ENCODE measurements around the gene PKNOX2. TPM values are rescaled to one million over a fixed set of nuclear protein-coding genes. Genes with fewer than 3 reads are reported as not detected.
"Not testable (repeated sequence)": the region's sequence is repeated elsewhere in the genome, so short reads cannot be mapped to it uniquely, and the experiment has no call there.

Gene PKNOX2
- total RNA-seq, 1 donor = under 0.01 TPM

GRCh38 chr11:125223161-125223560 lies 58.6 kb downstream of the PKNOX2 start:
- not testable (repeated sequence) for H3K9me3 ChIP-seq (ENCODE audit: low read depth, low read length); H3K4me3 ChIP-seq (ENCODE audit: low read length); H3K4me1 ChIP-seq (ENCODE audit: insufficient read depth, low read length)

GRCh38 chr11:125223901-125224361 lies 59.4 kb downstream of the PKNOX2 start:
- Histone ChIP-seq H3K4me1 (ENCODE audit: insufficient read depth, low read length) (no peaks in the 10 kb centered on the region), H3K4me3 (ENCODE audit: low read length) (no peak overlapping the region), H3K27me3 (ENCODE audit: insufficient read depth, low read length) (no peaks in the 10 kb centered on the region)

More at GRCh38 chr11:125223161-125223560, 58.6 kb downstream of the PKNOX2 start:
- H3K27me3 ChIP-seq (ENCODE audit: insufficient read depth, low read length) = not testable (repeated sequence)

DNA sequence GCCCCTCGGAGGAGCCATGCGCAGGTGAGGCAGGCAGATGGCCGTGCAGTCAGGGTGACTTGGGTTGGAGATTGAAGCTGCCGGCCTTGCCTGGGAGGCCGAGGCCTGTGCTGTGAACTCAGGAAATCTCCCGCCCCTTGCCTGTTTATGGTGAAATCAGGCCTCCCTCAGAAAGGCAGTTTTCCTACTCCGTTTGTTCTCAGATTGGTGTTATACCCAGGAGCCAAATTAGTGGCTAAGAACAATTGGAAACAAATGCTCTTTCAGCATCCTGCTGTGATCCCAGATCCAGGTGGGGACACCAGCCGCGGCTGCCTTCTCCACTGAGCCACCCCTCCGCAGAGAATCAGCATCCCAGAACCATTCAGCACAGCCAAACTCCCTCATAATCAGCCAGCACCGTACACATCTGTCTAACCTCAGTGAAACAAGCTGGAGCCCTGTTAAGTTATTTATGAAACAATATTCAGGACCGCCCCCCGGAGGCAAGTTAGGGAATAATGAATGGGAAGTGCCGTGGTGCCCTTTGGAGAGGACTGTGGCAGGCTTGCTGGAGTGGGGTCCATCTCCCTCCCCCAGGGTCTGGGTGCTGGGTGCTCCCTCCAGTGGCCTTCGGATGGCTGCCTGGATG lies 60.0 kb downstream of the PKNOX2 start:
- H3K9me3 ChIP-seq (ENCODE audit: low read depth, low read length) = no peaks in the 10 kb centered on the region
- no peak overlapping the region for H3K4me3 ChIP-seq (ENCODE audit: low read length)
- H3K4me1 ChIP-seq (ENCODE audit: insufficient read depth, low read length) = no peaks in the 10 kb centered on the region
- H3K27me3 ChIP-seq (ENCODE audit: insufficient read depth, low read length) = no peaks in the 10 kb centered on the region

More at GRCh38 chr11:125223901-125224361, 59.4 kb downstream of the PKNOX2 start:
- no peaks in the 10 kb centered on the region for H3K9me3 ChIP-seq (ENCODE audit: low read depth, low read length)

GRCh38 chr11:125225401-125225800 lies 60.9 kb downstream of the PKNOX2 start:
- Histone ChIP-seq H3K4me3 (ENCODE audit: low read length) (no peak overlapping the region), H3K9me3 (ENCODE audit: low read depth, low read length) (no peaks in the 10 kb centered on the region), H3K27me3 (ENCODE audit: insufficient read depth, low read length) (no peaks in the 10 kb centered on the region), H3K4me1 (ENCODE audit: insufficient read depth, low read length) (no peaks in the 10 kb centered on the region)

DNA sequence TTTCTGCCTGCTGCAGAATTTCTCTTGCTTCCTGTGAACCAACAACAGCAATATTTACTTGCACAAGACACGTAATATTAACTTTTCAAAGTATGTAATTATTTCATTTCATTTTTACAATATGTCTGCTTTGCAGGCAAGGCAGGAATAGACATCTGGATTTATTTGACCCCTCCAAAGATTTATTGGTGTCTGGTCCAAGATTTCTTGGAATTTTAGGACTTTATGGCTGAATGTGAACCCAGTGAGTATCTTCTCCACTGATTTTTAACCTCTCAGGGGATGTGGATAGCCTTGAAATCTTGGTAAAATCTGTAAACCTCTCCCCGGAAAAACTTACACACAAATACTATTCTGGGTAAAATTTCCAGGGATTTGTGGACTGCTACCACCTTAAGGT lies 61.5 kb downstream of the PKNOX2 start:
- Histone ChIP-seq H3K4me1 (ENCODE audit: insufficient read depth, low read length) (no peaks in the 10 kb centered on the region), H3K27me3 (ENCODE audit: insufficient read depth, low read length) (no peaks in the 10 kb centered on the region), H3K9me3 (ENCODE audit: low read depth, low read length) (no peaks in the 10 kb centered on the region), H3K4me3 (ENCODE audit: low read length) (no peak overlapping the region)

- no peaks in the 10 kb centered on the region for H3K9me3 ChIP-seq (ENCODE audit: low read depth, low read length)
- H3K27me3 ChIP-seq (ENCODE audit: insufficient read depth, low read length) = no peaks in the 10 kb centered on the region
- no peak overlapping the region for H3K4me3 ChIP-seq (ENCODE audit: low read length)
- H3K4me1 ChIP-seq (ENCODE audit: insufficient read depth, low read length) = no peaks in the 10 kb centered on the region
Measured at GRCh38 chr11:125226706-125227105, 62.2 kb downstream of the PKNOX2 start.

DNA sequence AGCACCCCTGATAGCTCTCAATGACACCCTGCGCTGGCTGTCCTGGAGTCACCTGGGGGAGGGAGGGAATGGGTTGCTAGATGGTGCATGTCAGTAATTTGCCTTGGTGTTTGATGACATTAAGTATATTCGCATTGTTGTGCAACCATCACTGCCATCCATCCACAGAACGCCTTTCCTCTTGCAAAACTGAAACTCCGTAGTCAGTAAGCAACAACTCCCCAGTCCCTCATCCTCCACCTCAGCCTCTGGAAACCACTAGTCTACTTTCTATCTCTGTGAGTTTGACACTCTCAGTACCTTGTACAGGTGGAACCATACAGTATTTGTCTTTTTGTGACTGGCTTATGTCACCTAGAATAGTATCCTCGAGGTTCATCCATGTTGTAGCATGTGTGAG lies 62.6 kb downstream of the PKNOX2 start:
- no peaks in the 10 kb centered on the region for H3K27me3 ChIP-seq (ENCODE audit: insufficient read depth, low read length)
- no peak overlapping the region for H3K4me3 ChIP-seq (ENCODE audit: low read length)
- no peaks in the 10 kb centered on the region for H3K9me3 ChIP-seq (ENCODE audit: low read depth, low read length)
- H3K4me1 ChIP-seq (ENCODE audit: insufficient read depth, low read length) = no peaks in the 10 kb centered on the region

GRCh38 chr11:125228445-125228844 lies 63.9 kb downstream of the PKNOX2 start:
- Histone ChIP-seq H3K4me1 (ENCODE audit: insufficient read depth, low read length) (no peaks in the 10 kb centered on the region), H3K4me3 (ENCODE audit: low read length) (no peak overlapping the region), H3K27me3 (ENCODE audit: insufficient read depth, low read length) (no peaks in the 10 kb centered on the region), H3K9me3 (ENCODE audit: low read depth, low read length) (no peaks in the 10 kb centered on the region)

DNA sequence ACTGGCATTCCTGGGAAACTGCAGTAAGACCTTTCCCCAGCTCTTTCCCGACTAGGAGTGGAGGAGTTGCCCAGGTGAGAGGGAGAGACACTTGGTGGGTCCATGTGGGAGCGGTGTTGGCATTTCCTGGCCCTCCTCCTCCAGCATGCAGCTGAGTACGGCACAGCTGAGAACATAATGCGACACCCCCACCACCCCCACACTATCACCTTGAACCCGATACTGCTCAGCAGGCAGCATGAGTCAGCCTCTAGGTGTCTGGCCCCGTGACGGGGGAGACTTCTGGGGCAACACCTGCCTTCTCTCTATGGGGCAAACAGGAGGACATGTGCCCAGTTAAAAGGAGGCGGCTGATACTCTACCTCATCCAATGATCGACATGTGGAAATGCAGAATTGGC lies 64.4 kb downstream of the PKNOX2 start:
- Histone ChIP-seq H3K9me3 (ENCODE audit: low read depth, low read length) (no peaks in the 10 kb centered on the region), H3K4me1 (ENCODE audit: insufficient read depth, low read length) (no peaks in the 10 kb centered on the region), H3K27me3 (ENCODE audit: insufficient read depth, low read length) (no peaks in the 10 kb centered on the region), H3K4me3 (ENCODE audit: low read length) (no peak overlapping the region)

DNA sequence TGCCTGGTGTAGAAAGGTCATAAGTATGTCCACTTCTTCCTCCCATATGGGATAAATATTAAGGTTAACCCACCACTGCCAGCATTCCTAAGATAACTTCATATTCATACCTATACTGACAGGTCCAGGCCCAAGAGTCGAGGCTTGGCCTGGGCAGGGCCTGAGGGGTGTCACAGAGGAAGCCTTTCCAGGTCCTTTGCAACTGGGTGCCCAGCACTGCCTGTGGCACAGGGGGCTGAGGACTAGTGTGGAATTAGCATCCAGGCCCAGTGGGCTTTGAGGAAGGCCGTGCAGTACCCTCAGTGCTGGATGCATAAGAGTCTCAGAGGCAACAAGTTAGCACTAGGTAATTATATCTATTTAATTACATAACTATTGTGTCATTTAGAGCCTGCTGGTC lies 65.4 kb downstream of the PKNOX2 start:
- H3K9me3 ChIP-seq (ENCODE audit: low read depth, low read length) = no peaks in the 10 kb centered on the region
- no peak overlapping the region for H3K4me3 ChIP-seq (ENCODE audit: low read length)
- no peaks in the 10 kb centered on the region for H3K4me1 ChIP-seq (ENCODE audit: insufficient read depth, low read length)
- H3K27me3 ChIP-seq (ENCODE audit: insufficient read depth, low read length) = no peaks in the 10 kb centered on the region

DNA sequence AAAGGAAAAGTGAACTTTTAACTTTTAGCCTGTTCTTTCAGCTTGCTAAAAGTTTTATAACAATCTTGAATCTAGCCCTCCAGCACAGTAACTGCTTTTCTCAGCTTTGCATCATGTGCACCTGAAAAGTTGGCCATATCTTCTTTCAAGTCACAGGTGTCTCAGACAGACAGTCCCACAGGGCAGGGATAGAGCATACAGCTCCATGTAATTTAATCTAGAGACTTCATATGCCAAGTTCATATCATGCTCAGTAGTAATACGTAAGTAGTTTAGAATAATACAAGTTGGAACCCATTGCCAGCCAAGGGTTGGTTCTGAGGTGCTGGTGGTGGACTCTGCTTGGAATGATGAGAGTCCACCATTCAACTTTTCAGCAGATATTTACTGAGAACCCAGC lies 68.6 kb downstream of the PKNOX2 start:
- H3K4me1 ChIP-seq (ENCODE audit: insufficient read depth, low read length) = no peaks in the 10 kb centered on the region
- no peaks in the 10 kb centered on the region for H3K9me3 ChIP-seq (ENCODE audit: low read depth, low read length)
- H3K27me3 ChIP-seq (ENCODE audit: insufficient read depth, low read length) = no peaks in the 10 kb centered on the region
- H3K4me3 ChIP-seq (ENCODE audit: low read length) = no peak overlapping the region

DNA sequence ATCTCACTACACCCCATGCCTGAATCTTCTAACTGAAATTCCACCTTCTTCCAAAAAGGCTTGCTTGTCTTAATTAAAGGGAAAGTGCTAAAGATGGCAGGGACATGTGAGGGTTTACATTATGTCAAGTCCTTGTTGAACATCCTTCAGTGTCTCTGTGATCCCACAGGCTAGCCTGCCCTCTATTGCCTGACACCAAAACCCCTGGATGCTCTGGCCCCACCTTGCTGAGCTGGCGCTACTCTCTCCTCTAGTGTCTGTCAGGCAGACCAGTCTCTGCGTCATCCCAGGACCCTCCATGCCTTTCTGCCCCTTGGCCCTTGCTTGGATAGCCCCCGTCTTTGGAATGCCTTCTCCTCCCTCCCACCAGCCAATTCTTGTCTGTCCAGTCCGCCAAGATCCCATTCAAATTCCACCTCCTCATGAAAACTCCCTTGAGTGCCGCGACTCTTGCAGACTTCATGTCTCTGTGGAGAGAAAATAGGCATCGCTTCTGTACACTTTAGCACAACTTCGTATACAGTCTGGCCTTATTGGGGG lies 69.3 kb downstream of the PKNOX2 start:
- Histone ChIP-seq H3K27me3 (ENCODE audit: insufficient read depth, low read length) (no peaks in the 10 kb centered on the region), H3K4me3 (ENCODE audit: low read length) (no peak overlapping the region), H3K9me3 (ENCODE audit: low read depth, low read length) (no peaks in the 10 kb centered on the region), H3K4me1 (ENCODE audit: insufficient read depth, low read length) (no peaks in the 10 kb centered on the region)

GRCh38 chr11:125235071-125235471 lies 70.5 kb downstream of the PKNOX2 start:
- Histone ChIP-seq H3K27me3 (ENCODE audit: insufficient read depth, low read length) (no peaks in the 10 kb centered on the region), H3K4me3 (ENCODE audit: low read length) (no peak overlapping the region), H3K9me3 (ENCODE audit: low read depth, low read length) (no peaks in the 10 kb centered on the region), H3K4me1 (ENCODE audit: insufficient read depth, low read length) (no peaks in the 10 kb centered on the region)

GRCh38 chr11:125236072-125236825 lies 71.7 kb downstream of the PKNOX2 start:
- no peaks in the 10 kb centered on the region for H3K9me3 ChIP-seq (ENCODE audit: low read depth, low read length)
- H3K4me1 ChIP-seq (ENCODE audit: insufficient read depth, low read length) = no peaks in the 10 kb centered on the region
- H3K27me3 ChIP-seq (ENCODE audit: insufficient read depth, low read length) = no peaks in the 10 kb centered on the region
- no peak overlapping the region for H3K4me3 ChIP-seq (ENCODE audit: low read length)

- no peaks in the 10 kb centered on the region for H3K27me3 ChIP-seq (ENCODE audit: insufficient read depth, low read length)
- no peaks in the 10 kb centered on the region for H3K4me1 ChIP-seq (ENCODE audit: insufficient read depth, low read length)
- no peaks in the 10 kb centered on the region for H3K9me3 ChIP-seq (ENCODE audit: low read depth, low read length)
- H3K4me3 ChIP-seq (ENCODE audit: low read length) = no peak overlapping the region
Measured at GRCh38 chr11:125239585-125240560, 75.3 kb downstream of the PKNOX2 start.

Measured in mononuclear cell (primary cell).